Peyer's patch (tissue), 4 donors: ENCODE results near the gene CASP5.
"Not testable (repeated sequence)": the region's sequence is repeated elsewhere in the genome, so short reads cannot be mapped to it uniquely, and the experiment has no call there.

Experiments
- POLR2A ChIP-seq, 2 donors: fragments of 450-650 bp; IDR thresholded peaks; one replicate each; pipeline ENCODE4 v1.5.1; 2017; ENCODE audit warnings: antibody characterized with exemption in 2 of 2, mild to moderate bottlenecking in 2 of 2, moderate library complexity in 2 of 2
- TF ChIP-seq, protein P1 (sequence below), 6 experiments: fragments of 450-650 bp in 4 of 6; fragments of 200-600 bp in 2 of 6; sonication (generic) in 1 of 6; IDR thresholded peaks; one replicate each; pipeline ENCODE4 v1.5.1; 2017 to 2019; ENCODE audit warnings: antibody characterized with exemption in 6 of 6, mild to moderate bottlenecking in 3 of 6, moderate library complexity in 1 of 6

DNA sequence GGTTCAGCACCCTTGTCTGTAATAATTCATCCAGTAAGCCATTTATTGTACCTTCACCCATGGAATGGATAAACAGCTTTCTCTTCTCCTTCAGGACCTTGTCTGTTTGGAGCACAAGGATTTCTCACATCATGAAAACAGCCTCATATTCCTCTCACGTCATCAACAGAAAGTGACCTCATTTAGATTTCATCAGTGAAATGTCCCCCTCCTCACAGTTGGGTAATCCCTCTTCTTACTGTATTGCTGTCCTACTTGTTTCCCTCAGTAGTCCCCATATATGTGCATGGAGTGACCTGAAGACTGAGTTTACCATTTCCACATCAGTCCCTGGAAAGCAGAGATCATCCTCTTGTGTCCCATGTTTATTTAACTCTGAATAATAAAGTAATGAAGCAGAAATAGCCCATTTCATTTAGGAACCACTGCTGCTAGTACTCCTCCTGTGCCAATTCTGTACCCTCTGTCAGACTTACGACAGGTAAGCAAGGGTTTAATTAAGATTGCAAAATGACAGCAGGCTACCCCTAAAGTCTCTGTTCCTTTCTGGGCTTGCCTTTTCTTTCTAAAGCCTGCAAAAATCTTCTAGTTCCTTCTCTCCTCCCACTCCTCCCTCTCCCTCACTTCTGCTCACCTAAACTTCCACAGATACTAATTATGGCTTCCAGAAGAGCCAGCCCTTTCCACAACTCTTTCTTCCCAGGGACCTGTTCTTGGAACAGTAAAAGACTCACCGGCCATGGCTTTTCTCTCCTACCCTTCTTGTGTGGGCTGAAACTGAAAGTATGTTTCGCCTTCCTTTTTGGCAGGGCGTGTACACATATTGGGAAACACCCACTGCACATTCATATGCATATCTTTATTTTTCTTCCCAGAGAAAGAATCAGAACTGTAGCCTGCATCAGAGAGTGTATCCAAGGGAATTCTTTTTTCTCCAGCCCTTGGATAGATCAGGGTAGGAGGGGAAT lies 21.9 kb upstream of the CASP5 start, which contains the start of gene CARD16:
- TF ChIP-seq, protein P1, sequence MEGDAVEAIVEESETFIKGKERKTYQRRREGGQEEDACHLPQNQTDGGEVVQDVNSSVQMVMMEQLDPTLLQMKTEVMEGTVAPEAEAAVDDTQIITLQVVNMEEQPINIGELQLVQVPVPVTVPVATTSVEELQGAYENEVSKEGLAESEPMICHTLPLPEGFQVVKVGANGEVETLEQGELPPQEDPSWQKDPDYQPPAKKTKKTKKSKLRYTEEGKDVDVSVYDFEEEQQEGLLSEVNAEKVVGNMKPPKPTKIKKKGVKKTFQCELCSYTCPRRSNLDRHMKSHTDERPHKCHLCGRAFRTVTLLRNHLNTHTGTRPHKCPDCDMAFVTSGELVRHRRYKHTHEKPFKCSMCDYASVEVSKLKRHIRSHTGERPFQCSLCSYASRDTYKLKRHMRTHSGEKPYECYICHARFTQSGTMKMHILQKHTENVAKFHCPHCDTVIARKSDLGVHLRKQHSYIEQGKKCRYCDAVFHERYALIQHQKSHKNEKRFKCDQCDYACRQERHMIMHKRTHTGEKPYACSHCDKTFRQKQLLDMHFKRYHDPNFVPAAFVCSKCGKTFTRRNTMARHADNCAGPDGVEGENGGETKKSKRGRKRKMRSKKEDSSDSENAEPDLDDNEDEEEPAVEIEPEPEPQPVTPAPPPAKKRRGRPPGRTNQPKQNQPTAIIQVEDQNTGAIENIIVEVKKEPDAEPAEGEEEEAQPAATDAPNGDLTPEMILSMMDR (IDR thresholded peaks at IDR 0.05), result not testable (repeated sequence)
- not testable (repeated sequence) for TF ChIP-seq POLR2A (IDR thresholded peaks at IDR 0.05)
